H1 (cell line): ENCODE data around the gene ADAMTS13. TPM values are rescaled to one million over a fixed set of nuclear protein-coding genes. Genes with fewer than 3 reads are reported as not detected.

Experiments used
- CTCF ChIA-PET: fragments of 300-600 bp; sonication (Branson Sonifier 250); formaldehyde crosslinking; loops from one replicate; lab custom pipeline; 2021; ENCODE audit not compliant: partially characterized antibody; lab: Charles Lee
- POLR2A ChIA-PET: fragments of 300-600 bp; sonication (Branson Sonifier 250); formaldehyde crosslinking; loops from one replicate; lab custom pipeline; 2021; ENCODE audit warnings: inconsistent platforms; ENCODE audit not compliant: partially characterized antibody; lab: Charles Lee
- DNase-seq, 2 experiments: peaks; one replicate each; pipeline versions ENCODE4 v3.0.0 to v3.0.0-alpha.2; 2010 to 2022; ENCODE audit warnings: low spot score in 2 of 2, low read depth in 1 of 2, mixed read lengths in 1 of 2
- FAIRE-seq: peaks from 2 replicates; lab custom pipeline; 2011; peaks lifted over from hg19 to GRCh38; lab: Jason Lieb, UNC
- H2AFZ ChIP-seq: 2 replicates; pipeline ENCODE4 v1.8.1; 2012; ENCODE audit warnings: low read length, inconsistent platforms
- H2AK5ac ChIP-seq: 2 replicates; pipeline ENCODE4 v1.6.1; 2013; ENCODE audit warnings: low read depth, low read length
- H2BK120ac ChIP-seq: replicated peaks from 2 replicates; pipeline ENCODE3; 2013; ENCODE audit warnings: low read depth, low read length, inconsistent platforms
- H2BK12ac ChIP-seq: 2 replicates; pipeline ENCODE4 v1.6.1; 2013; ENCODE audit warnings: low read depth, low read length
- H2BK15ac ChIP-seq: 2 replicates; pipeline ENCODE4 v1.6.1; 2013; ENCODE audit warnings: low read length
- H2BK20ac ChIP-seq: 2 replicates; pipeline ENCODE4 v1.6.1; 2013; ENCODE audit warnings: low read length
- H2BK5ac ChIP-seq: 2 replicates; pipeline ENCODE4 v1.6.1; 2013; ENCODE audit warnings: low read depth, low read length
- H3K14ac ChIP-seq: 2 replicates; pipeline ENCODE4 v1.6.1; 2013; ENCODE audit warnings: inconsistent platforms; ENCODE audit not compliant: insufficient read length
- H3K18ac ChIP-seq: 2 replicates; pipeline ENCODE4 v1.6.1; 2013; ENCODE audit warnings: low read length; ENCODE audit errors: extremely low read depth
- H3K23ac ChIP-seq: 2 replicates; pipeline ENCODE4 v1.6.1; 2013; ENCODE audit warnings: inconsistent platforms; ENCODE audit not compliant: insufficient read length
- H3K23me2 ChIP-seq: 2 replicates; pipeline ENCODE4 v1.6.1; 2013; ENCODE audit warnings: low read depth, low read length
- H3K27ac ChIP-seq: 2 replicates; pipeline ENCODE4 v1.6.1; 2011; ENCODE audit warnings: low read depth, low read length, inconsistent platforms
- H3K27me3 ChIP-seq, 4 experiments: replicated peaks in 1 of 4; 1 replicate in 1 of 4; 2 replicates in 3 of 4; pipeline versions ENCODE4 v1.6.1 to v1.8.1; 2011 to 2013; ENCODE audit warnings: low read length in 3 of 4, mild to moderate bottlenecking in 3 of 4, inconsistent platforms in 2 of 4, mixed read lengths in 2 of 4, moderate library complexity in 1 of 4; ENCODE audit not compliant: control insufficient read depth in 3 of 4, insufficient read depth in 3 of 4; ENCODE audit errors: extremely low read depth in 1 of 4
- H3K36me3 ChIP-seq, 4 experiments: 2 replicates each; pipeline versions ENCODE4 v1.6.1 to v1.8.1; 2011 to 2013; ENCODE audit warnings: mild to moderate bottlenecking in 4 of 4, low read length in 3 of 4, moderate library complexity in 2 of 4, control low read depth in 1 of 4, inconsistent platforms in 1 of 4; ENCODE audit not compliant: insufficient read depth in 4 of 4, control insufficient read depth in 2 of 4
- H3K4ac ChIP-seq: replicated peaks from 2 replicates; pipeline ENCODE3; 2013; ENCODE audit warnings: low read length, low read depth, mixed read lengths, inconsistent platforms; ENCODE audit not compliant: insufficient read length
- H3K4me1 ChIP-seq, 4 experiments: replicated peaks in 1 of 4; 1 replicate in 1 of 4; 2 replicates in 3 of 4; pipeline versions ENCODE4 v1.6.1 to v1.8.1; 2011 to 2013; ENCODE audit warnings: low read length in 3 of 4, inconsistent platforms in 2 of 4, mixed read lengths in 1 of 4; ENCODE audit not compliant: insufficient read depth in 4 of 4, control insufficient read depth in 3 of 4
- H3K4me2 ChIP-seq, 2 experiments: 2 replicates each; pipeline versions ENCODE4 v1.6.1 to v1.8.1; 2011 to 2013; ENCODE audit warnings: low read depth in 2 of 2, low read length in 2 of 2, control low read depth in 1 of 2, inconsistent platforms in 1 of 2, mild to moderate bottlenecking in 1 of 2; ENCODE audit not compliant: insufficient read depth in 1 of 2
- H3K4me3 ChIP-seq, 4 experiments: fragments of 200-600, 300-600 bp in 1 of 4; sonication (generic), shearing (Covaris generic), sonication (Bioruptor Twin) in 1 of 4; 2 replicates each; pipeline versions ENCODE4 v1.5.1 to v1.8.1; 2011 to 2016; ENCODE audit warnings: low read length in 4 of 4, low read depth in 3 of 4, control low read depth in 2 of 4, inconsistent platforms in 2 of 4, mild to moderate bottlenecking in 2 of 4, mixed read lengths in 1 of 4, moderate library complexity in 1 of 4; ENCODE audit not compliant: insufficient read depth in 2 of 4; ENCODE audit errors: extremely low read depth in 1 of 4
- H3K56ac ChIP-seq: replicated peaks from 2 replicates; pipeline ENCODE3; 2013; ENCODE audit warnings: low read depth, mild to moderate bottlenecking, mixed read lengths, low read length, inconsistent platforms; ENCODE audit not compliant: insufficient read length
- H3K79me1 ChIP-seq: 2 replicates; pipeline ENCODE4 v1.6.1; 2013; ENCODE audit warnings: low read depth, low read length, control low read depth
- H3K79me2 ChIP-seq, 2 experiments: 2 replicates each; pipeline versions ENCODE4 v1.6.1 to v1.8.1; 2012 to 2013; ENCODE audit warnings: low read length in 2 of 2, mild to moderate bottlenecking in 2 of 2, inconsistent platforms in 1 of 2; ENCODE audit not compliant: insufficient read depth in 2 of 2, control insufficient read depth in 1 of 2
- H3K9ac ChIP-seq, 4 experiments: replicated peaks in 1 of 4; 1 replicate in 1 of 4; 2 replicates in 3 of 4; pipeline versions ENCODE4 v1.6.1 to v1.8.1; 2011 to 2013; ENCODE audit warnings: low read depth in 3 of 4, low read length in 3 of 4, control low read depth in 2 of 4, mild to moderate bottlenecking in 2 of 4, moderate library complexity in 2 of 4, inconsistent platforms in 1 of 4; ENCODE audit errors: extremely low read depth in 1 of 4
- H3K9me3 ChIP-seq, 2 experiments: 2 replicates each; pipeline versions ENCODE4 v1.6.1 to v1.8.1; 2012 to 2013; ENCODE audit warnings: mild to moderate bottlenecking in 2 of 2, moderate library complexity in 2 of 2, control low read depth in 1 of 2, inconsistent platforms in 1 of 2, low read depth in 1 of 2, low read length in 1 of 2, mixed read lengths in 1 of 2; ENCODE audit not compliant: insufficient read depth in 2 of 2
- H4K20me1 ChIP-seq, 2 experiments: replicated peaks in 1 of 2; 2 replicates each; pipeline versions ENCODE3 to v1.8.1; 2011 to 2013; ENCODE audit warnings: inconsistent platforms in 2 of 2, low read length in 2 of 2, mild to moderate bottlenecking in 1 of 2; ENCODE audit not compliant: insufficient read depth in 2 of 2, control insufficient read depth in 1 of 2
- H4K5ac ChIP-seq: 2 replicates; pipeline ENCODE4 v1.6.1; 2013; ENCODE audit warnings: low read length, low read depth, mixed read lengths, inconsistent platforms; ENCODE audit not compliant: insufficient read length
- H4K8ac ChIP-seq: 2 replicates; pipeline ENCODE4 v1.8.0; 2013; ENCODE audit warnings: mild to moderate bottlenecking, moderate library complexity, low read length, inconsistent platforms; ENCODE audit not compliant: insufficient read depth; ENCODE audit errors: extremely low read depth
- H4K91ac ChIP-seq: replicated peaks from 2 replicates; pipeline ENCODE3; 2013; ENCODE audit warnings: low read length, mixed read lengths, inconsistent platforms; ENCODE audit not compliant: insufficient read length
- JUND ChIP-seq: IDR thresholded peaks from 2 replicates; pipeline ENCODE4 v1.6.1; 2011; ENCODE audit warnings: mild to moderate bottlenecking, improper control_type of control experiment, low read length
- KDM4A ChIP-seq: IDR thresholded peaks from one replicate; pipeline ENCODE4 v1.7.1; 2012; ENCODE audit warnings: low read depth, mild to moderate bottlenecking, moderate library complexity, low read length, inconsistent platforms; ENCODE audit not compliant: severe bottlenecking
- RBBP5 ChIP-seq: IDR thresholded peaks from 2 replicates; pipeline ENCODE4 v1.7.1; 2012; ENCODE audit warnings: low read depth, mild to moderate bottlenecking, inconsistent platforms, low read length, moderate library complexity, borderline replicate concordance
- RFX5 ChIP-seq: IDR thresholded peaks from 2 replicates; pipeline ENCODE4 v1.6.1; 2011; ENCODE audit warnings: low read depth, low read length, improper control_type of control experiment, borderline replicate concordance
- SRF ChIP-seq: IDR thresholded peaks from 2 replicates; pipeline ENCODE4 v1.6.1; 2011; ENCODE audit warnings: mild to moderate bottlenecking, low read depth, low read length, moderate library complexity
- WGBS, 2 experiments: shearing (Covaris generic) in 1 of 2; methylation state at CpG; one replicate each; pipeline versions ENCODE4 v1.1.6 to v1.1.7; 2013 to 2015; ENCODE audit warnings: low lambda C conversion rate in 2 of 2, mixed read lengths in 2 of 2, inconsistent platforms in 1 of 2, low coverage in 1 of 2, missing lambda C conversion rate in 1 of 2; ENCODE audit not compliant: insufficient replicate concordance in 2 of 2, insufficient coverage in 1 of 2, insufficient read length in 1 of 2; ENCODE audit errors: extremely low coverage in 1 of 2, missing lambda C conversion rate in 1 of 2; 5-methylcytosine and 5-hydroxymethylcytosine counted together
- polyA plus RNA-seq, 7 experiments: library from polyadenylated mRNA; depleted of rRNA in 3 of 7; stranded (reverse) in 5 of 7; unstranded in 2 of 7; fragments of >200 nt in 5 of 7; fragments of 200-250 nt in 2 of 7; gene quantifications; 1 replicate in 5 of 7; 2 replicates in 1 of 7; 4 replicates in 1 of 7; pipeline versions ENCODE4 v1.2.1 to v1.2.3, GENCODE V29; 2011 to 2013; ENCODE audit warnings: missing spikeins in 2 of 7, mixed read lengths in 2 of 7
- total RNA-seq: library from RNA; stranded (reverse); fragmentation: NEBNext Ultra II Directional; extraction: Animal tissue kit (Norgen Biotek cat#: 25700); gene quantifications from 2 replicates; pipeline ENCODE4 v1.2.1, GENCODE V29; 2021
- TF ChIP-seq, protein P1 (sequence below): IDR thresholded peaks from 2 replicates; pipeline ENCODE4 v1.6.1; 2011; ENCODE audit warnings: low read length, improper control_type of control experiment
- TF ChIP-seq, protein P2 (sequence below): IDR thresholded peaks from 2 replicates; pipeline ENCODE4 v1.6.1; 2012; ENCODE audit warnings: inconsistent platforms

The ADAMTS13 gene
- total and polyA plus RNA-seq, 2 of the 8 experiments (the other 6 are each of a cell fraction or from before 2014, with no cell fraction given) = 4.4 to 5.8 TPM

DNA sequence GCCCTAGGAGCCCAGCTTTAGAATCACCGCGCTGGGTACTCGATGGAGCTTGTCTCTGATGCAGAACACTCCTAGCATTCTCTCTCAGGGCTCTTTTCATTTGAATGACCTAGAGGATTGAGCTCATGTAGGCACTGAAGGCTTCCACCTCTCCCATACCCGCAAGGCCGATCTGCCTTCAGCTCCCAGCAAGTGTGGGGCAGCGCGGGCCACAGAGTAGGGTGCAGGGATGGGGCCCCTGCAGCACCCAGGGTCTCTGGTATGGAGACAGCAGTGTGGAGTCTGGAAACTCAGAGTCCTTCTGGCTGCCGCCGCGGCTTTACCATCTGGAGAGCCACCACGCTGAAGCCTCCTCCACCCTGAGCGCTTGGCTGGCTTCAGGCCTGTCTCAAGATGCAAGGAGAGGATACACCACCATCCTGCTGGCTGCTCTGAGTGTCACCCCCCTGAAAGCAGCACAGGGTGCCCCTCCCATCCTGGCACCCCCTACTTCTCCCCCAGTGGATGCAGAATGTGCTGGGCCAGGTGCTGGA, 33.1 kb upstream of the ADAMTS13 start:
- Histone ChIP-seq H3K79me2 (no peaks in the 10 kb centered on the region), H2BK20ac (no peak overlapping the region), H3K23me2 (peaks cover 12% of the 10 kb centered on the region; the same call in 1 of the 2 replicates), H4K8ac (no peak overlapping the region), H4K5ac (no peak overlapping the region), H3K27me3 (peaks cover 0 to 2% (median 0%) of the 10 kb centered on the region in 4 experiments; a peak in 2 of 7 replicates), H3K4ac (no peak overlapping the region), H4K91ac (no peak overlapping the region), H4K20me1 (peaks cover 0 to 2% of the 10 kb centered on the region in 2 experiments), H3K36me3 (no peaks in the 10 kb centered on the region), H2BK15ac (no peak overlapping the region), H3K4me2 (no peak overlapping the region), H3K27ac (no peak overlapping the region), H3K79me1 (no peaks in the 10 kb centered on the region), H2BK5ac (no peak overlapping the region), H3K56ac (no peak overlapping the region), H3K23ac (no peak overlapping the region), H2BK120ac (no peak overlapping the region), H3K9me3 (peaks cover 4% of the 10 kb centered on the region in 2 experiments; a peak in 1 of 4 replicates), H2AK5ac (no peak overlapping the region), H3K4me1 (no peaks in the 10 kb centered on the region; a peak in 1 of 7 replicates), H2BK12ac (no peak overlapping the region), H3K4me3 (no peak overlapping the region), H3K18ac (no peak overlapping the region), H2AFZ (no peak overlapping the region), H3K9ac (no peak overlapping the region), H3K14ac (no peak overlapping the region)
- 93% methylated on average over 12 of the region's 12 CpGs; no CpG with 5 or more reads in 1 of the 2 experiments for WGBS, 2 experiments
- no peak for FAIRE-seq
- CTCF ChIA-PET = interaction anchor here (0.9 to 2.7 kb wide), 6 partner anchors 8 to 17 kb away, joined by 3 to 11 read pairs (median 3); no protein-coding TSS in a partner anchor
- DNase-seq = no peak
- TF ChIP-seq RFX5 (no peak), JUND (no peak), SRF (no peak), KDM4A (no peak), RBBP5 (no peak)
- TF ChIP-seq, protein P1, sequence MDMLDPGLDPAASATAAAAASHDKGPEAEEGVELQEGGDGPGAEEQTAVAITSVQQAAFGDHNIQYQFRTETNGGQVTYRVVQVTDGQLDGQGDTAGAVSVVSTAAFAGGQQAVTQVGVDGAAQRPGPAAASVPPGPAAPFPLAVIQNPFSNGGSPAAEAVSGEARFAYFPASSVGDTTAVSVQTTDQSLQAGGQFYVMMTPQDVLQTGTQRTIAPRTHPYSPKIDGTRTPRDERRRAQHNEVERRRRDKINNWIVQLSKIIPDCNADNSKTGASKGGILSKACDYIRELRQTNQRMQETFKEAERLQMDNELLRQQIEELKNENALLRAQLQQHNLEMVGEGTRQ = no peak
- TF ChIP-seq, protein P2, sequence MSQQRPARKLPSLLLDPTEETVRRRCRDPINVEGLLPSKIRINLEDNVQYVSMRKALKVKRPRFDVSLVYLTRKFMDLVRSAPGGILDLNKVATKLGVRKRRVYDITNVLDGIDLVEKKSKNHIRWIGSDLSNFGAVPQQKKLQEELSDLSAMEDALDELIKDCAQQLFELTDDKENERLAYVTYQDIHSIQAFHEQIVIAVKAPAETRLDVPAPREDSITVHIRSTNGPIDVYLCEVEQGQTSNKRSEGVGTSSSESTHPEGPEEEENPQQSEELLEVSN = no peak
- POLR2A ChIA-PET = interaction anchor here (0.8 to 2.6 kb wide), 4 partner anchors 9 to 36 kb away, joined by 3 to 11 read pairs (median 5); no protein-coding TSS in a partner anchor
